AG04450 (cell line): Measurements from ENCODE around the gene ANKRD33. TPM values are rescaled to one million over a fixed set of nuclear protein-coding genes. Genes with fewer than 3 reads are reported as not detected.

Source experiments
- CTCF ChIA-PET: fragments of 300-600, 350-600 bp; formaldehyde crosslinking; extraction: SDS; loops from one replicate; lab custom pipeline; 2022; ENCODE audit warnings: antibody characterized with exemption, inconsistent platforms; lab: Charles Lee
- POLR2A ChIA-PET: fragments of 350-600 bp; formaldehyde crosslinking; extraction: SDS; loops from one replicate; lab custom pipeline; 2021; ENCODE audit warnings: antibody characterized with exemption, inconsistent platforms; lab: Yijun Ruan, JAX
- DNase-seq: peaks from one replicate; pipeline ENCODE4 v3.0.0-alpha.2; 2011; ENCODE audit warnings: low read depth, low spot score
- H3K27ac ChIP-seq: one replicate; pipeline ENCODE4 v1.5.1; 2012; ENCODE audit warnings: low read depth, low read length, control low read depth
- H3K27me3 ChIP-seq: one replicate; pipeline ENCODE4 v1.6.0; 2012; ENCODE audit warnings: low read length; ENCODE audit not compliant: control insufficient read depth, insufficient read depth
- H3K4me3 ChIP-seq: 2 replicates; pipeline ENCODE4 v1.5.1; 2011; ENCODE audit warnings: mild to moderate bottlenecking, low read depth, low read length, control low read depth
- H3K9me3 ChIP-seq: 2 replicates; pipeline ENCODE4 v1.5.1; 2012; ENCODE audit warnings: low read length; ENCODE audit not compliant: control insufficient read depth, insufficient read depth
- polyA plus RNA-seq: library from polyadenylated mRNA; depleted of rRNA; stranded (reverse); fragments of >200 nt; gene quantifications from 2 replicates; pipeline ENCODE4 v1.2.3, GENCODE V29; 2011
- TF ChIP-seq, protein P1 (sequence below): IDR thresholded peaks from 2 replicates; pipeline ENCODE4 v1.5.1; 2011; ENCODE audit warnings: low read depth, low read length, control low read depth, inconsistent platforms

ANKRD33 gene
- polyA plus RNA-seq, 1 experiment = not detected

GRCh38 chr12:51911788-51912711, 24.1 kb downstream of the ANKRD33 start:
- no peak for DNase-seq
- H3K27ac ChIP-seq = peak overlapping the region; percentile 21
- CTCF ChIA-PET = interaction anchor here (0.6 to 5.4 kb wide), 6 partner anchors 10 to 169 kb away, joined by 3 to 43 read pairs (median 4); no protein-coding TSS in a partner anchor
- H3K4me3 ChIP-seq = peak overlapping the region; percentile 22; the same call in 1 of the 2 replicates
- TF ChIP-seq, protein P1, sequence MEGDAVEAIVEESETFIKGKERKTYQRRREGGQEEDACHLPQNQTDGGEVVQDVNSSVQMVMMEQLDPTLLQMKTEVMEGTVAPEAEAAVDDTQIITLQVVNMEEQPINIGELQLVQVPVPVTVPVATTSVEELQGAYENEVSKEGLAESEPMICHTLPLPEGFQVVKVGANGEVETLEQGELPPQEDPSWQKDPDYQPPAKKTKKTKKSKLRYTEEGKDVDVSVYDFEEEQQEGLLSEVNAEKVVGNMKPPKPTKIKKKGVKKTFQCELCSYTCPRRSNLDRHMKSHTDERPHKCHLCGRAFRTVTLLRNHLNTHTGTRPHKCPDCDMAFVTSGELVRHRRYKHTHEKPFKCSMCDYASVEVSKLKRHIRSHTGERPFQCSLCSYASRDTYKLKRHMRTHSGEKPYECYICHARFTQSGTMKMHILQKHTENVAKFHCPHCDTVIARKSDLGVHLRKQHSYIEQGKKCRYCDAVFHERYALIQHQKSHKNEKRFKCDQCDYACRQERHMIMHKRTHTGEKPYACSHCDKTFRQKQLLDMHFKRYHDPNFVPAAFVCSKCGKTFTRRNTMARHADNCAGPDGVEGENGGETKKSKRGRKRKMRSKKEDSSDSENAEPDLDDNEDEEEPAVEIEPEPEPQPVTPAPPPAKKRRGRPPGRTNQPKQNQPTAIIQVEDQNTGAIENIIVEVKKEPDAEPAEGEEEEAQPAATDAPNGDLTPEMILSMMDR = no peak
- no peaks in the 10 kb centered on the region for H3K27me3 ChIP-seq
- H3K9me3 ChIP-seq = no peaks in the 10 kb centered on the region; the same call in 1 of the 2 replicates
- POLR2A ChIA-PET = interaction anchor here (0.8 to 0.9 kb wide), 3 partner anchors 11 to 121 kb away, joined by 3 to 4 read pairs (median 4); no protein-coding TSS in a partner anchor

DNA sequence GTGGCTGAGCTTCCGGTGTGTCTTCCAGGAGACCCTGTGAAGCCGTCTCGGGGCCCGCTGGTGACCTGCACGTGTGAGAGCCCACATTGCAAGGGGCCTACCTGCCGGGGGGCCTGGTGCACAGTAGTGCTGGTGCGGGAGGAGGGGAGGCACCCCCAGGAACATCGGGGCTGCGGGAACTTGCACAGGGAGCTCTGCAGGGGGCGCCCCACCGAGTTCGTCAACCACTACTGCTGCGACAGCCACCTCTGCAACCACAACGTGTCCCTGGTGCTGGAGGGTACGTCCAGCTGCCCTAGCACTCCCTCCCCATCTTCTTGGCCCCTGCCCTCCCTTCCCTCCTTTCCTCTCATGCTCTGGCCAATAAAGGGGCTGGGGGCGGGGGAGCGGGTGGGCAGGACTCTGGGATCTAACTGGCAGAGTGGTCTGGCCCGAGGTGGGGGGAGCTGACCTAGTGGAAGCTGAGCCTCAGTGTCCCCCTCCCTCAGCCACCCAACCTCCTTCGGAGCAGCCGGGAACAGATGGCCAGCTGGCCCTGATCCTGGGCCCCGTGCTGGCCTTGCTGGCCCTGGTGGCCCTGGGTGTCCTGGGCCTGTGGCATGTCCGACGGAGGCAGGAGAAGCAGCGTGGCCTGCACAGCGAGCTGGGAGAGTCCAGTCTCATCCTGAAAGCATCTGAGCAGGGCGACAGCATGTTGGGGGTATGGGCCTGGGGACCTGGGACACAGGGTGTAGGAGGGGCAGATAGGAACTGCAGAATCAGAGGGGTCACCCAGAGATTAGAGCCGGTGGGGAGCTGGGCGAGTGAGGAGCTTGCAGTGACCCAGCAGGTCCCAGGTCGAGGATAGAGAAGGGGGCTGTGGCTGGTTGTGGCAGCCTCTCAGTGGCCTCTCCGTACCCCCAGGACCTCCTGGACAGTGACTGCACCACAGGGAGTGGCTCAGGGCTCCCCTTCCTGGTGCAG, 25.4 kb downstream of the ANKRD33 start:
- TF ChIP-seq, protein P1 = no peak
- POLR2A ChIA-PET = no interaction called here
- Histone ChIP-seq H3K27ac (no peak overlapping the region), H3K4me3 (no peak overlapping the region), H3K9me3 (no peaks in the 10 kb centered on the region; the same call in 1 of the 2 replicates), H3K27me3 (no peaks in the 10 kb centered on the region)
- DNase-seq = no peak
- CTCF ChIA-PET = interaction anchor here (0.7 to 5.4 kb wide), 3 partner anchors 9 to 55 kb away, joined by 4 to 43 read pairs (median 7); no protein-coding TSS in a partner anchor

- H3K4me3 ChIP-seq = no peak overlapping the region
- H3K27me3 ChIP-seq = no peaks in the 10 kb centered on the region
- CTCF ChIA-PET = interaction anchor here (1.0 to 5.4 kb wide), 2 partner anchors 8 to 9 kb away, joined by 9 to 43 read pairs; no protein-coding TSS in a partner anchor
- POLR2A ChIA-PET = no interaction called here
- H3K27ac ChIP-seq = no peak overlapping the region
- no peaks in the 10 kb centered on the region; the same call in 1 of the 2 replicates for H3K9me3 ChIP-seq
- DNase-seq = no peak
- TF ChIP-seq, protein P1 = no peak
These were observed 26.4 kb downstream of the ANKRD33 start for GRCh38 chr12:51914034-51914923.

GRCh38 chr12:51915003-51915625, 27.2 kb downstream of the ANKRD33 start:
- H3K4me3 ChIP-seq = no peak overlapping the region
- no peaks in the 10 kb centered on the region for H3K27me3 ChIP-seq
- CTCF ChIA-PET = interaction anchor here (1.0 kb wide), 1 partner anchor 8 kb away, joined by 9 read pairs; no protein-coding TSS in a partner anchor
- TF ChIP-seq, protein P1 = no peak
- no peaks in the 10 kb centered on the region; the same call in 1 of the 2 replicates for H3K9me3 ChIP-seq
- POLR2A ChIA-PET = no interaction called here
- no peak for DNase-seq
- no peak overlapping the region for H3K27ac ChIP-seq
